HCT116 (cell line): ENCODE results near the gene DHX34. TPM values are rescaled to one million over a fixed set of nuclear protein-coding genes. Genes with fewer than 3 reads are reported as not detected.
"Not testable (repeated sequence)": the region's sequence is repeated elsewhere in the genome, so short reads cannot be mapped to it uniquely, and the experiment has no call there.

Experiments
- ATAC-seq: fragments of 200-7000 bp; cut with Tn5 transposase; 2 replicates; pipeline ENCODE4 v1.9.1; 2020; ENCODE audit warnings: mild to moderate bottlenecking, moderate library complexity
- BruUV-seq: library from RNA; stranded (reverse); fragments of 400-500 nt; replicated peaks from 2 replicates; lab custom pipeline; 2021; lab: Mats Ljungman, UMichigan
- CTCF ChIA-PET: fragments of 300-600 bp; sonication (Branson Sonifier 250); formaldehyde crosslinking; loops from one replicate; lab custom pipeline; 2021; ENCODE audit warnings: antibody characterized with exemption; lab: Charles Lee
- POLR2A ChIA-PET: fragments of 300-600, 350-600 bp; sonication (Branson Sonifier 250); formaldehyde crosslinking; loops from one replicate; lab custom pipeline; 2021; ENCODE audit warnings: antibody characterized with exemption; lab: Charles Lee
- RAD21 ChIA-PET, 2 experiments: fragments of 300-600 bp; sonication (Branson Sonifier 250); formaldehyde crosslinking; loops; one replicate each; lab custom pipeline; 2023; ENCODE audit warnings: low total read pairs in 2 of 2; ENCODE audit not compliant: uncharacterized antibody in 2 of 2, unreplicated experiment in 2 of 2, low non-redundant PET in 1 of 2; lab: Charles Lee
- DNase-seq: peaks from one replicate; pipeline ENCODE4 v3.0.0-alpha.2; 2010; ENCODE audit warnings: low read depth, low spot score
- H2AFZ ChIP-seq: fragments of 200-600 bp; shearing (Covaris generic), sonication (generic); 2 replicates; pipeline ENCODE4 v1.6.1; 2017; ENCODE audit warnings: low read depth, mixed run types, mixed read lengths, antibody characterized with exemption, low read length; ENCODE audit not compliant: poor library complexity, severe bottlenecking
- H3K27ac ChIP-seq: 2 replicates; pipeline ENCODE4 v1.5.1; 2012; ENCODE audit warnings: low read depth, low read length
- H3K27me3 ChIP-seq: fragments of 200-600 bp; sonication (generic); 2 replicates; pipeline ENCODE4 v1.6.1; 2016; ENCODE audit warnings: mixed run types, low read length, mixed read lengths; ENCODE audit not compliant: insufficient read depth
- H3K36me3 ChIP-seq, 2 experiments: fragments of 200-500 bp in 1 of 2; fragments of 200-600 bp in 1 of 2; sonication (Bioruptor generic) in 1 of 2; sonication (generic) in 1 of 2; 2 replicates each; pipeline versions ENCODE4 v1.5.1 to v1.6.1; 2014 to 2016; ENCODE audit warnings: low read length in 2 of 2, inconsistent platforms in 1 of 2, mixed read lengths in 1 of 2, mixed run types in 1 of 2; ENCODE audit not compliant: insufficient read depth in 2 of 2, control insufficient read depth in 1 of 2
- H3K4me1 ChIP-seq, 2 experiments: fragments of 200-600 bp in 1 of 2; sonication (generic) in 1 of 2; 2 replicates each; pipeline versions ENCODE4 v1.5.1 to v1.6.1; 2012 to 2017; ENCODE audit warnings: low read length in 2 of 2, inconsistent platforms in 1 of 2, mild to moderate bottlenecking in 1 of 2, mixed read lengths in 1 of 2, mixed run types in 1 of 2, moderate library complexity in 1 of 2; ENCODE audit not compliant: insufficient read depth in 2 of 2, control insufficient read depth in 1 of 2
- H3K4me2 ChIP-seq: fragments of 200-600 bp; sonication (generic); 2 replicates; pipeline ENCODE4 v1.6.1; 2017; ENCODE audit warnings: mixed run types, low read length, mixed read lengths
- H3K4me3 ChIP-seq, 2 experiments: fragments of 200-600 bp in 1 of 2; sonication (generic) in 1 of 2; replicated peaks in 1 of 2; 2 replicates each; pipeline ENCODE4 v1.5.1; 2011 to 2016; ENCODE audit warnings: low read length in 2 of 2, control low read depth in 1 of 2, low read depth in 1 of 2, mild to moderate bottlenecking in 1 of 2, mixed read lengths in 1 of 2, mixed run types in 1 of 2
- H3K79me2 ChIP-seq: fragments of 200-600 bp; sonication (generic); 2 replicates; pipeline ENCODE4 v1.6.1; 2017; ENCODE audit warnings: mild to moderate bottlenecking, mixed run types, low read length, moderate library complexity, mixed read lengths; ENCODE audit not compliant: insufficient read depth
- H3K9ac ChIP-seq: fragments of 200-600 bp; sonication (generic); 2 replicates; pipeline ENCODE4 v1.6.1; 2016; ENCODE audit warnings: low read length, mixed read lengths
- H3K9me2 ChIP-seq: fragments of 200-600 bp; sonication (generic), shearing (Covaris generic); 2 replicates; pipeline ENCODE4 v1.6.1; 2017; ENCODE audit warnings: mixed run types, mild to moderate bottlenecking, moderate library complexity; ENCODE audit not compliant: insufficient read depth
- H3K9me3 ChIP-seq, 2 experiments: fragments of 200-500 bp in 1 of 2; fragments of 200-600 bp in 1 of 2; sonication (Bioruptor generic) in 1 of 2; sonication (generic) in 1 of 2; 2 replicates each; pipeline ENCODE4 v1.6.1; 2014 to 2017; ENCODE audit warnings: low read length in 2 of 2, mixed read lengths in 2 of 2, inconsistent platforms in 1 of 2, low read depth in 1 of 2, mild to moderate bottlenecking in 1 of 2, mixed run types in 1 of 2, moderate library complexity in 1 of 2; ENCODE audit not compliant: control insufficient read depth in 1 of 2, insufficient read depth in 1 of 2
- H4K20me1 ChIP-seq: fragments of 200-600 bp; sonication (generic), shearing (Covaris generic); 2 replicates; pipeline ENCODE4 v1.6.1; 2017; ENCODE audit warnings: mixed run types, mild to moderate bottlenecking, moderate library complexity; ENCODE audit not compliant: insufficient read depth
- EZH2 ChIP-seq: fragments of 200-600 bp; sonication (generic); IDR thresholded peaks from 2 replicates; pipeline ENCODE4 v1.6.1; 2017; ENCODE audit warnings: antibody characterized with exemption, mixed run types
- FOSL1 ChIP-seq: IDR thresholded peaks from 2 replicates; pipeline ENCODE4 v1.6.1; 2012; ENCODE audit warnings: low read depth
- POLR2A ChIP-seq: IDR thresholded peaks from 2 replicates; pipeline ENCODE4 v1.7.0; 2011; ENCODE audit warnings: borderline replicate concordance; ENCODE audit not compliant: insufficient read depth, insufficient read length; ENCODE audit errors: extremely low read depth
- POLR2AphosphoS5 ChIP-seq: IDR thresholded peaks from 2 replicates; pipeline ENCODE4 v1.6.1; 2011; ENCODE audit warnings: mild to moderate bottlenecking, low read depth, low read length, moderate library complexity
- RAD21 ChIP-seq: IDR thresholded peaks from 2 replicates; pipeline ENCODE4 v1.6.1; 2012; ENCODE audit warnings: low read depth, mild to moderate bottlenecking
- SIN3A ChIP-seq: IDR thresholded peaks from 2 replicates; pipeline ENCODE4 v1.6.1; 2012; ENCODE audit warnings: low read depth
- SP1 ChIP-seq: IDR thresholded peaks from 2 replicates; pipeline ENCODE4 v1.6.1; 2012; ENCODE audit warnings: low read depth
- TCF7L2 ChIP-seq: IDR thresholded peaks from 2 replicates; pipeline ENCODE4 v1.7.0; 2011; ENCODE audit warnings: borderline replicate concordance, inconsistent platforms; ENCODE audit not compliant: insufficient read depth, insufficient read length; ENCODE audit errors: extremely low read depth
- ZNF274 ChIP-seq: fragments of 200-500 bp; sonication (Bioruptor generic); IDR thresholded peaks from 2 replicates; pipeline ENCODE4 v1.6.1; 2014; ENCODE audit warnings: mild to moderate bottlenecking, low read depth, low read length, inconsistent platforms
- intact Hi-C: fragments of 100-400 bp; cut with micrococcal nuclease; formaldehyde crosslinking; loops from 2 replicates; pipeline ENCODE4 v1.10.0; 2022
- total RNA-seq: library from RNA; stranded (reverse); gene quantifications from one replicate; pipeline ENCODE4 v1.2.1, GENCODE V29; 2021; ENCODE audit not compliant: unreplicated experiment

Gene DHX34
- total RNA-seq, 1 experiment from 2014 or later = 30.5 TPM

DNA sequence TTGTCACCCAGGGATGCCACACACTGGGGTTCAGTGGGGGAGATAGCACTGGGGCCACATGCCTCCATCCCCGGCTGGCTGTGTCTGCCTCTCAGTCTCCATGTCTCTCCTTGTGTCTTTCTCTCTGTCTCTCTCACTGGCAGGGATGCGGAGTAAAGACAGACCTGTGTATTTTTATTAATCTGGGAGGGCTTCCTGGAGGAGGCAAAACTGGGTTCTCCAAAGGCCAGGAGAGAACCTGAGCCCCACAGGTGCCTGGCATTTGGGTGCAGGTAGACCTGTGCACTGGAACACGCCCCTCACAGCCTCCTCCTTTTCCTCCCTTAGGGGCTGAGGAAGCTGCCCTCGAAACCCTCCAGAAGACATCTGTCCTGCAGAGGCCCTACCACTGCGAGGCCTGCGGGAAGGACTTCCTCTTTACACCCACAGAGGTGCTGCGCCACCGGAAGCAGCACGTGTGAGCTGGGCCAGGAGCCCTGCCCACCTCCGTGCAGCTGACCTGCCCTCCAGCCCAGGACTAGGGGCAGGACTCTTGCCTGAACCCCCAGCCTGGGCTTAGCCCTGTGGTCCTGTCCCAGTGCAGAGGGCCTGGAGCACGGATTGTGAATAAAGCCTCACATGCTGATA lies 32.7 kb downstream of the DHX34 start:
- no peak overlapping the region for H3K4me3 ChIP-seq
- ATAC-seq (no peak), DNase-seq (no peak)
- POLR2A ChIA-PET = no interaction called here
- no peaks in the 10 kb centered on the region for H4K20me1 ChIP-seq
- no peaks in the 10 kb centered on the region for H3K9me2 ChIP-seq
- H3K27ac ChIP-seq = no peak overlapping the region
- 0 out of 4 replicates have a peak, but pooled peaks cover 0 to 4% of the 10 kb centered on the region in 2 experiments for H3K4me1 ChIP-seq
- peaks cover 12 to 23% of the 10 kb centered on the region in 2 experiments; a peak in 3 of 4 replicates for H3K36me3 ChIP-seq
- RAD21 ChIA-PET = no interaction called here
- intact Hi-C loops = no loop called here
- H3K9me3 ChIP-seq = no peaks in the 10 kb centered on the region
- CTCF ChIA-PET = interaction anchor here (1.3 to 1.6 kb wide), 2 partner anchors 9 to 33 kb away, joined by 4 to 5 read pairs; partner anchors contain the start of gene DHX34
- no peaks in the 10 kb centered on the region for H3K79me2 ChIP-seq
- H3K27me3 ChIP-seq = no peaks in the 10 kb centered on the region
- no peak overlapping the region for H3K4me2 ChIP-seq
- no peak overlapping the region for H3K9ac ChIP-seq
- BruUV-seq = no TSS peak
- no peak for TF ChIP-seq FOSL1
- TF ChIP-seq TCF7L2 = no peak
- TF ChIP-seq SIN3A = no peak
- TF ChIP-seq SP1 = no peak
- TF ChIP-seq EZH2 = no peak
- no peak for TF ChIP-seq POLR2A
- no peak for TF ChIP-seq RAD21
- TF ChIP-seq ZNF274 = no peak
- no peak for TF ChIP-seq POLR2AphosphoS5
- H2AFZ ChIP-seq = no peak overlapping the region

DNA sequence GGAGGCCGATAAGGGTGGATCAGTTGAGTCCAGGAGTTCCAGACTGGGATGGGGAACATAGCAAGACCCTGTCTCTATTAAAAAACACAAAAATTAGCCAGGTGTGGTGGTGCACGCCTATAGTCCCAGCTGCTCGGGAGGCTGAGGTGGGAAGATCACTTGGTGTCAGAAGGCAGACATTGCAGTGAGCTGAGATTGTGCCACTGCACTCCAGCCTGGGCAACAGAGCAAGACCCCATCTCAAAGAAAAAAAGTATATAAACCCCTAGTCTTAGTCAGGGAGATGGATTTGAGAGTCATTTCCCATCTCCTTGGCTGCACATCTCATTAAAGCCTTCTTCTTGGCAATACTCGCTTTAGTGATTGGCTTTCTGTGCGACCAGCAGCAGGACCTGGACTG lies 34.8 kb downstream of the DHX34 start:
- H3K27ac ChIP-seq = not testable (repeated sequence)

DNA sequence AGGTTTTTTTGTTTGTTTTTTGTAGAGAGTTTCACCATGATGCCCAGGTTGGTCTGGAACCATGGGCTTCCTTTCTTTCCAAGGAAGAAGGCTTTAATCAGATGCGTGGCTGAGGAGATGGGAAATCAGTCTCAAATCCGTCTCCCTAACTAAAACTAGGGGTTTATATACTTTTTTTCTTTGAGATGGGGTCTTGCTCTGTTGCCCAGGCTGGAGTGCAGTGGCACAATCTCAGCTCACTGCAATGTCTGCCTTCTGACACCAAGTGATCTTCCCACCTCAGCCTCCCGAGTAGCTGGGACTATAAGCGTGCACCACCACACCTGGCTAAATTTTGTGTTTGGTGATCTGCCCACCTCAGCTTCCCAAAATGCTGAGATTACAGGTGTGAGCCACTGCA lies 35.4 kb downstream of the DHX34 start:
- H3K4me3 ChIP-seq, H3K9me3 ChIP-seq, POLR2A ChIA-PET, intact Hi-C loops, H2AFZ ChIP-seq, DNase-seq, RAD21 ChIA-PET, H3K9ac ChIP-seq, BruUV-seq, ATAC-seq, CTCF ChIA-PET, H4K20me1 ChIP-seq, H3K79me2 ChIP-seq, H3K27me3 ChIP-seq, H3K27ac ChIP-seq, H3K4me1 ChIP-seq, H3K4me2 ChIP-seq, H3K9me2 ChIP-seq: not testable (repeated sequence)
- peaks cover 12 to 13% of the 10 kb centered on the region in 2 experiments; a peak in 3 of 4 replicates for H3K36me3 ChIP-seq

More for the DNA sequence above, 34.8 kb downstream of the DHX34 start:
- H3K9me3 ChIP-seq, H3K79me2 ChIP-seq, H3K4me2 ChIP-seq, RAD21 ChIA-PET, H3K4me3 ChIP-seq, DNase-seq, POLR2A ChIA-PET, H3K9me2 ChIP-seq, H3K4me1 ChIP-seq, CTCF ChIA-PET, H3K27me3 ChIP-seq, H4K20me1 ChIP-seq, H2AFZ ChIP-seq, intact Hi-C loops, H3K9ac ChIP-seq, BruUV-seq: not testable (repeated sequence)
- 0 out of 2 replicates have a peak, but pooled peaks have one; percentile 17 for TF ChIP-seq POLR2AphosphoS5
- peak; percentile 18; the same call in 1 of the 2 replicates for ATAC-seq
- H3K36me3 ChIP-seq = peaks cover 12 to 17% of the 10 kb centered on the region in 2 experiments; a peak in 3 of 4 replicates
